Esophagus muscularis mucosa (tissue), 4 donors: Measurements from ENCODE around the gene TUBA4B. TPM values are rescaled to one million over a fixed set of nuclear protein-coding genes. Genes with fewer than 3 reads are reported as not detected.

Experiments
- DNase-seq: peaks from one replicate; pipeline ENCODE4 v3.0.0-alpha.2; 2017; ENCODE audit errors: extremely low spot score
- H3K27ac ChIP-seq, 4 donors: fragments of 200-600 bp; sonication (generic); replicated peaks in 1 of 4; 1 replicate in 3 of 4; 2 replicates in 1 of 4; pipeline ENCODE4 v1.5.1; 2016 to 2019; ENCODE audit warnings: mild to moderate bottlenecking in 1 of 4
- H3K27me3 ChIP-seq, 4 donors: fragments of 200-600 bp; sonication (generic); one replicate each; pipeline versions ENCODE4 v1.5.1 to v1.6.0; 2016 to 2019
- H3K36me3 ChIP-seq, 4 donors: fragments of 200-600 bp; sonication (generic); one replicate each; pipeline ENCODE4 v1.5.1; 2016 to 2019
- H3K4me1 ChIP-seq, 4 donors: fragments of 200-600 bp; sonication (generic); one replicate each; pipeline ENCODE4 v1.5.1; 2016 to 2019
- H3K4me3 ChIP-seq, 4 donors: fragments of 200-600 bp; sonication (generic); 1 replicate in 2 of 4; 2 replicates in 2 of 4; pipeline ENCODE4 v1.5.1; 2016 to 2019; ENCODE audit warnings: mild to moderate bottlenecking in 4 of 4, moderate library complexity in 1 of 4
- H3K9me3 ChIP-seq, 4 donors: fragments of 200-600 bp; sonication (generic); 1 replicate in 3 of 4; 2 replicates in 1 of 4; pipeline ENCODE4 v1.5.1; 2016 to 2019
- CTCF ChIP-seq, 3 experiments: fragments of 200-600 bp in 2 of 3; fragments of 450-650 bp in 1 of 3; sonication (generic) in 2 of 3; IDR thresholded peaks; one replicate each; pipeline ENCODE4 v1.5.1; 2017 to 2019; ENCODE audit warnings: antibody characterized with exemption in 3 of 3, mild to moderate bottlenecking in 2 of 3, moderate library complexity in 1 of 3
- EP300 ChIP-seq: sonication (generic); formaldehyde crosslinking; IDR thresholded peaks from one replicate; pipeline ENCODE4 v1.6.1; 2017; ENCODE audit warnings: antibody characterized with exemption
- POLR2A ChIP-seq: fragments of 450-650 bp; IDR thresholded peaks from one replicate; pipeline ENCODE4 v1.6.1; 2017; ENCODE audit warnings: antibody characterized with exemption, moderate library complexity, mild to moderate bottlenecking, low read depth
- POLR2AphosphoS5 ChIP-seq, 2 donors: sonication (generic); formaldehyde crosslinking; IDR thresholded peaks; one replicate each; pipeline ENCODE4 v1.6.1; 2017; ENCODE audit warnings: antibody characterized with exemption in 2 of 2
- WGBS: methylation state at CpG from one replicate; pipeline ENCODE4 v1.1.5; 2018; 5-methylcytosine and 5-hydroxymethylcytosine counted together
- intact Hi-C: fragments of 100-400 bp; cut with DNase I; formaldehyde crosslinking; loops from one replicate; pipeline ENCODE4 v1.15.1; 2023
- total RNA-seq, 4 donors: library from RNA; depleted of rRNA; stranded (reverse); fragments of >200 nt; gene quantifications; one replicate each; pipeline versions ENCODE4 v1.1.0 to v1.2.1, GENCODE V29; 2016

TUBA4B gene
- total RNA-seq, 4 donors from 2014 or later: not detected

GRCh38 chr2:219287580-219288265 lies 34.7 kb downstream of the TUBA4B start:
- peaks cover 22 to 41% (median 39%) of the 10 kb centered on the region in 4 donors for H3K36me3 ChIP-seq
- intact Hi-C loops: no loop called here
- no peaks in the 10 kb centered on the region for H3K27me3 ChIP-seq
- H3K4me3 ChIP-seq: no peak overlapping the region
- DNase-seq: no peak
- WGBS: 84% methylated on average over 9 of the region's 10 CpGs
- H3K27ac ChIP-seq: peak overlapping the region in 1 of 4 donors; percentile 20
- peaks cover 5 to 49% (median 41%) of the 10 kb centered on the region in 4 donors for H3K4me1 ChIP-seq
- TF ChIP-seq CTCF (IDR thresholded peaks at IDR 0.05): no peak
- TF ChIP-seq POLR2A: no peak
- TF ChIP-seq POLR2AphosphoS5 (IDR thresholded peaks at IDR 0.05): no peak
- TF ChIP-seq EP300: no peak
- H3K9me3 ChIP-seq: no peaks in the 10 kb centered on the region

GRCh38 chr2:219289195-219289536 lies 36.1 kb downstream of the TUBA4B start:
- intact Hi-C loops: no loop called here
- TF ChIP-seq EP300 (no peak), CTCF (IDR thresholded peaks at IDR 0.05) (no peak), POLR2A (no peak), POLR2AphosphoS5 (IDR thresholded peaks at IDR 0.05) (no peak)
- H3K36me3 ChIP-seq: peaks cover 9 to 27% (median 24%) of the 10 kb centered on the region in 4 donors
- H3K27ac ChIP-seq: peak overlapping the region; percentile 56 to 73 (median 68)
- no peaks in the 10 kb centered on the region for H3K9me3 ChIP-seq
- WGBS: 57% methylated on average over 5 of the region's 6 CpGs
- H3K4me3 ChIP-seq: no peak overlapping the region
- H3K4me1 ChIP-seq: peaks cover 5 to 50% (median 41%) of the 10 kb centered on the region in 4 donors
- H3K27me3 ChIP-seq: no peaks in the 10 kb centered on the region
- DNase-seq: no peak

- Histone ChIP-seq H3K4me1 (peaks cover 5 to 50% (median 44%) of the 10 kb centered on the region in 4 donors), H3K27ac (peak overlapping the region; percentile 56 to 73 (median 68)), H3K4me3 (no peak overlapping the region), H3K36me3 (peaks cover 3 to 21% (median 19%) of the 10 kb centered on the region in 4 donors), H3K27me3 (no peaks in the 10 kb centered on the region), H3K9me3 (no peaks in the 10 kb centered on the region)
- 25% methylated on average over 13 of the region's 16 CpGs for WGBS
- intact Hi-C loops: loop anchor here (10.0 kb wide), 1 partner anchor 45 kb away; the partner anchor contains the start of genes GLB1L and STK16
- no peak for DNase-seq
- TF ChIP-seq POLR2A (no peak), EP300 (no peak), POLR2AphosphoS5 (IDR thresholded peaks at IDR 0.05) (peak; percentile 66 to 70)
These were observed 36.7 kb downstream of the TUBA4B start for GRCh38 chr2:219289537-219290361.

DNA sequence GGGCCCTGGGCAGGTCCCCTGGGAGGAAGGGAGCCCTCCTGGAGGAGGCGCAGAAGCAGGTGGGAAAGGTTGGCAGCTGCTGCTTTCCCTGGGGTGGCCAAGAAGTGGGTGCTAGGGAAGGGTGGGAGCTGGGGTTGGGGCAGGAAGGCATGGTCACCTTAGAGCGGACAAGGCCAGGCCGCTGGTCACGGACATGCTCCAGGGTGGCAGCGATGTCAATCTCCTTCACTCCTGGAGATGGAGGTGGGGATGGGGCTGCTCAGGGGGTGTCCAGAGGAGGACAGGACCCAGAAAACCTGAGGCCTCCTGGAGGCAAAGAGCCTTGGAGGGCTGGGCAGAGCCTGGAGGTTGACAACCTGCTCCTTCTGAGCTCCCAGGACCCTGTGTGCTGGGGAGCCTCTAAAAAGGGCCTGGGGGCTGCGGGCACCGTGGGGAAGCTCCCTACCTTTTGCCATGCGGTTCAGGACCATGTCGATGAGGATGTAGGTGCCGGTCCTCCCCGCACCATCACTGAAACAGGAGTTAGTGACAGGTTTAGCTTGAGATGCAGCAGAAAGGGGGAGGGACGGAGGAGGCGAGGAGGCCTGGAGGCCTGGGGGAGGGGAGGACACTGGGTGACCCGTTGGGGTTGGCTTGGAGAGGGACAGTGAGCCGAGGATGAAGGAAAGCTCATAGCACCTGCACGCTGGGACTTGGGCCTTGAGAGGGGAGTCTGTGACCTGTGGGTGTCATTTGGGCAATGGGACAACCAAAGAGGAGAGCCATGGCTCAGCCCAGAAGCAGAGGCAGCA lies 37.5 kb downstream of the TUBA4B start:
- 89% methylated on average over 13 of the region's 16 CpGs for WGBS
- TF ChIP-seq CTCF (IDR thresholded peaks at IDR 0.05) (no peak), EP300 (no peak), POLR2A (no peak), POLR2AphosphoS5 (IDR thresholded peaks at IDR 0.05) (no peak)
- Histone ChIP-seq H3K27me3 (no peaks in the 10 kb centered on the region), H3K4me1 (peaks cover 9 to 50% (median 45%) of the 10 kb centered on the region in 4 donors), H3K4me3 (no peak overlapping the region), H3K27ac (peak overlapping the region; percentile 56 to 73 (median 68)), H3K9me3 (no peaks in the 10 kb centered on the region), H3K36me3 (peaks cover 0 to 13% (median 10%) of the 10 kb centered on the region in 4 donors)
- no peak for DNase-seq
- intact Hi-C loops: loop anchor here (10.0 kb wide), 1 partner anchor 46 kb away; the partner anchor contains the start of genes GLB1L and STK16
